Measurements from ENCODE around the gene ZNF22. TPM values are rescaled to one million over a fixed set of nuclear protein-coding genes. Genes with fewer than 3 reads are reported as not detected.

The ZNF22 gene
- total RNA-seq, 1 experiment from 2014 or later = 42.1 TPM

GRCh38 chr10:44954042-44954441, 46.7 kb upstream of the ZNF22 start:
- no peak for DNase-seq (ENCODE audit: low spot score)
- Histone ChIP-seq H3K36me3 (ENCODE audit: insufficient read depth, low read length, poor library complexity, severe bottlenecking) (no peaks in the 10 kb centered on the region), H3K4me1 (ENCODE audit: insufficient read depth, low read length, poor library complexity, severe bottlenecking) (peaks cover 14% of the 10 kb centered on the region), H3K4me3 (ENCODE audit: low read depth, low read length, poor library complexity, severe bottlenecking) (no peak overlapping the region), H3K27ac (ENCODE audit: low read depth, low read length, poor library complexity, severe bottlenecking) (no peak overlapping the region), H3K9me3 (ENCODE audit: low read depth, low read length, poor library complexity, severe bottlenecking) (no peaks in the 10 kb centered on the region), H3K27me3 (replicated peaks; ENCODE audit: insufficient read depth, low read depth, low read length, poor library complexity) (no peaks in the 10 kb centered on the region)
- TF ChIP-seq CTCF (conservative IDR thresholded peaks at IDR 0.05; ENCODE audit: low read depth, low read length) (no peak), EZH2 (IDR thresholded peaks at IDR 0.05; ENCODE audit: borderline replicate concordance, low read depth, low read length, poor library complexity, severe bottlenecking) (no peak)
- ChIA-PET CTCF (no interaction called here), POLR2A (ENCODE audit: low non-redundant PET) (no interaction called here)
- BruUV-seq (replicated peaks) = no TSS peak
- intact Hi-C loops (cut with micrococcal nuclease; ENCODE audit: unreplicated experiment) = no loop called here

GRCh38 chr10:44954962-44955361, 45.8 kb upstream of the ZNF22 start:
- no peaks in the 10 kb centered on the region for H3K9me3 ChIP-seq (ENCODE audit: low read depth, low read length, poor library complexity, severe bottlenecking)
- POLR2A ChIA-PET (ENCODE audit: low non-redundant PET) = no interaction called here
- no peak overlapping the region for H3K27ac ChIP-seq (ENCODE audit: low read depth, low read length, poor library complexity, severe bottlenecking)
- intact Hi-C loops (cut with micrococcal nuclease; ENCODE audit: unreplicated experiment) = no loop called here
- TF ChIP-seq CTCF (conservative IDR thresholded peaks at IDR 0.05; ENCODE audit: low read depth, low read length) (no peak), EZH2 (IDR thresholded peaks at IDR 0.05; ENCODE audit: borderline replicate concordance, low read depth, low read length, poor library complexity, severe bottlenecking) (no peak)
- no peaks in the 10 kb centered on the region for H3K27me3 ChIP-seq (replicated peaks; ENCODE audit: insufficient read depth, low read depth, low read length, poor library complexity)
- BruUV-seq (replicated peaks) = no TSS peak
- H3K4me1 ChIP-seq (ENCODE audit: insufficient read depth, low read length, poor library complexity, severe bottlenecking) = peaks cover 12% of the 10 kb centered on the region
- no peak overlapping the region for H3K4me3 ChIP-seq (ENCODE audit: low read depth, low read length, poor library complexity, severe bottlenecking)
- CTCF ChIA-PET = no interaction called here
- DNase-seq (ENCODE audit: low spot score) = no peak
- H3K36me3 ChIP-seq (ENCODE audit: insufficient read depth, low read length, poor library complexity, severe bottlenecking) = no peaks in the 10 kb centered on the region

DNA sequence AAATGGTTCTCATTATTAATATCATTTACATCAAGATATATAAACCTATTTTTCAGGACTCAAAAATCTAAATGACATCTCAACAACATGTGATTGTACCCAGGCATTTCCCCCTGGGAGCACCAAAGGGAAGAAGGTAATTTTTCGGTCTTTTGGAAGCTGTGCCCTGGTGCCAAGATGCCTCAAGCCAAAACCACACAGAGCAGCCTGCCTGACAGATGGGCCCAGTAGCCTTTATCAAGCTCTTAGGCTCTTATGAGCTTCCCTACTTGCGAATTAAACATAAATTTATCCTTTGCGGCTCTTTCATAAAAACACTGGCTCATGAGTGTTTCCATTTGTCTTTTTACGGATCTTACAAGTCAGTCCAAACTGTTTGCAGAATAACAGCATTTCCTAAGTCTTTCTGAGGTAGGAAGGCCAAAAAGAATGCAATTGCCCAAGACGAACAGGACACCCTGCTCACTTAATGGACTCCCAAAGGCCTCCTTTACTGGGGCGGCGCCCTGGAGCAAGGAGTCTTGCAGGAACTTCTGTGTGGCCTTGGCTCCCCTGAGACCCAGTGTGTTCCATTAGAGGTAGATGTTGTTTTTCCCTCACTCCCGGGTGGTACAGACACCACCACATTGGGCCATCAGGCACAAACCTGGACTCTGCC, 45.2 kb upstream of the ZNF22 start:
- POLR2A ChIA-PET (ENCODE audit: low non-redundant PET) = no interaction called here
- H3K4me3 ChIP-seq (ENCODE audit: low read depth, low read length, poor library complexity, severe bottlenecking) = no peak overlapping the region
- H3K4me1 ChIP-seq (ENCODE audit: insufficient read depth, low read length, poor library complexity, severe bottlenecking) = peaks cover 13% of the 10 kb centered on the region
- intact Hi-C loops (cut with micrococcal nuclease; ENCODE audit: unreplicated experiment) = no loop called here
- H3K9me3 ChIP-seq (ENCODE audit: low read depth, low read length, poor library complexity, severe bottlenecking) = no peaks in the 10 kb centered on the region
- H3K27me3 ChIP-seq (replicated peaks; ENCODE audit: insufficient read depth, low read depth, low read length, poor library complexity) = no peaks in the 10 kb centered on the region
- BruUV-seq (replicated peaks) = no TSS peak
- DNase-seq (ENCODE audit: low spot score) = no peak
- no peaks in the 10 kb centered on the region for H3K36me3 ChIP-seq (ENCODE audit: insufficient read depth, low read length, poor library complexity, severe bottlenecking)
- no peak overlapping the region for H3K27ac ChIP-seq (ENCODE audit: low read depth, low read length, poor library complexity, severe bottlenecking)
- TF ChIP-seq EZH2 (IDR thresholded peaks at IDR 0.05; ENCODE audit: borderline replicate concordance, low read depth, low read length, poor library complexity, severe bottlenecking) = no peak
- no peak for TF ChIP-seq CTCF (conservative IDR thresholded peaks at IDR 0.05; ENCODE audit: low read depth, low read length)
- CTCF ChIA-PET = no interaction called here

Data from A673 (cell line).